GM12878 (cell line): ENCODE measurements around the gene COA5. TPM values are rescaled to one million over a fixed set of nuclear protein-coding genes. Genes with fewer than 3 reads are reported as not detected.

Source experiments
- ATAC-seq: fragments of 200-7000 bp; cut with Tn5 transposase; 3 replicates; pipeline ENCODE4 v1.9.1; 2020; ENCODE audit warnings: mild to moderate bottlenecking, moderate library complexity
- BruUV-seq: library from RNA; stranded (reverse); fragments of 400-500 nt; replicated peaks from 2 replicates; lab custom pipeline; 2021; lab: Mats Ljungman, UMichigan
- CTCF ChIA-PET: fragments of 300-600 bp; sonication (Branson Sonifier 250); formaldehyde crosslinking; extraction: SDS; loops from one replicate; lab custom pipeline; 2021; ENCODE audit warnings: inconsistent platforms; lab: Yijun Ruan, JAX
- POLR2A ChIA-PET: fragments of 350-600 bp; formaldehyde crosslinking; extraction: SDS; loops from one replicate; lab custom pipeline; 2021; ENCODE audit warnings: inconsistent platforms; lab: Charles Lee
- RAD21 ChIA-PET: fragments of 300-600 bp; sonication (Branson Sonifier 250); formaldehyde crosslinking; loops from one replicate; lab custom pipeline; 2023; ENCODE audit warnings: antibody characterized with exemption; ENCODE audit not compliant: unreplicated experiment; lab: Charles Lee
- SMC1A ChIA-PET: fragments of 300-600 bp; sonication (Branson Sonifier 250); formaldehyde crosslinking; loops from one replicate; lab custom pipeline; 2023; ENCODE audit not compliant: unreplicated experiment, uncharacterized antibody; lab: Charles Lee
- DNase-seq: peaks from one replicate; pipeline ENCODE4 v3.0.0-alpha.2; 2011; ENCODE audit warnings: low read depth, low spot score
- FAIRE-seq: peaks from 3 replicates; lab custom pipeline; 2011; peaks lifted over from hg19 to GRCh38; lab: Jason Lieb, UNC
- H2AFZ ChIP-seq: 2 replicates; pipeline ENCODE4 v1.6.0; 2011; ENCODE audit warnings: low read depth, low read length, control low read depth; ENCODE audit not compliant: control insufficient read depth
- H3K27ac ChIP-seq: 2 replicates; pipeline ENCODE4 v1.5.1; 2011; ENCODE audit warnings: control low read depth; ENCODE audit not compliant: control insufficient read depth, insufficient read depth
- H3K27me3 ChIP-seq, 2 experiments: replicated peaks in 1 of 2; 2 replicates each; pipeline versions ENCODE4 v1.6.0 to v1.6.1; 2011; ENCODE audit warnings: low read length in 1 of 2; ENCODE audit not compliant: control insufficient read depth in 2 of 2, insufficient read depth in 2 of 2
- H3K36me3 ChIP-seq, 2 experiments: 2 replicates each; pipeline ENCODE4 v1.5.1; 2011; ENCODE audit warnings: low read length in 1 of 2; ENCODE audit not compliant: control insufficient read depth in 2 of 2, insufficient read depth in 2 of 2
- H3K4me1 ChIP-seq: 2 replicates; pipeline ENCODE4 v1.6.1; 2011; ENCODE audit warnings: mild to moderate bottlenecking, low read length, moderate library complexity, mixed read lengths; ENCODE audit not compliant: control insufficient read depth, insufficient read depth
- H3K4me2 ChIP-seq: 2 replicates; pipeline ENCODE4 v1.6.0; 2011; ENCODE audit warnings: control low read depth; ENCODE audit not compliant: control insufficient read depth, insufficient read depth
- H3K4me3 ChIP-seq: fragments of 200-600 bp; sonication (generic); 2 replicates; pipeline ENCODE4 v1.5.1; 2016
- H3K79me2 ChIP-seq: 2 replicates; pipeline ENCODE4 v1.6.0; 2011; ENCODE audit warnings: low read length; ENCODE audit not compliant: control insufficient read depth, insufficient read depth
- H3K9ac ChIP-seq: 2 replicates; pipeline ENCODE4 v1.8.0; 2011; ENCODE audit warnings: low read length, control low read depth, mixed read lengths; ENCODE audit not compliant: control insufficient read depth, insufficient read depth
- H3K9me3 ChIP-seq: replicated peaks from 3 replicates; pipeline ENCODE4 v1.5.1; 2011; ENCODE audit warnings: mild to moderate bottlenecking, low read length; ENCODE audit not compliant: control insufficient read depth, insufficient read depth
- H4K20me1 ChIP-seq: 2 replicates; pipeline ENCODE4 v1.6.0; 2011; ENCODE audit not compliant: control insufficient read depth, insufficient read depth
- ASH2L ChIP-seq: fragments of 300-600, 200-600 bp; sonication (generic); IDR thresholded peaks from 2 replicates; pipeline ENCODE4 v1.6.1; 2017; ENCODE audit warnings: low read depth, mild to moderate bottlenecking, borderline replicate concordance
- EGR1 ChIP-seq, 2 experiments: IDR thresholded peaks; 1 replicate in 1 of 2; 2 replicates in 1 of 2; pipeline ENCODE4 v1.6.1; 2011 to 2012; ENCODE audit warnings: low read depth in 2 of 2, low read length in 2 of 2, borderline replicate concordance in 1 of 2, mild to moderate bottlenecking in 1 of 2, moderate library complexity in 1 of 2
- HDAC2 ChIP-seq: fragments of 200-600 bp; sonication (generic); IDR thresholded peaks from 2 replicates; pipeline ENCODE4 v1.6.1; 2017
- HDAC6 ChIP-seq: fragments of 200-600 bp; sonication (generic); IDR thresholded peaks from one replicate; pipeline ENCODE4 v1.8.0; 2017; ENCODE audit warnings: antibody characterized with exemption; ENCODE audit not compliant: unreplicated experiment
- JUNB ChIP-seq: IDR thresholded peaks from 2 replicates; pipeline ENCODE4 v1.6.1; 2016; ENCODE audit warnings: antibody characterized with exemption, mild to moderate bottlenecking
- KDM1A ChIP-seq: fragments of 200-600 bp; sonication (generic); IDR thresholded peaks from 2 replicates; pipeline ENCODE4 v1.6.1; 2016; ENCODE audit warnings: borderline replicate concordance
- MTA2 ChIP-seq: fragments of 450-650 bp; IDR thresholded peaks from 2 replicates; pipeline ENCODE4 v1.6.1; 2016; ENCODE audit warnings: low read depth, mild to moderate bottlenecking, moderate library complexity
- MXI1 ChIP-seq: fragments of 150-350 bp; IDR thresholded peaks from 2 replicates; pipeline ENCODE4 v1.6.1; 2011; ENCODE audit warnings: low read depth, mild to moderate bottlenecking, inconsistent platforms, low read length, improper control_type of control experiment
- MYB ChIP-seq: fragments of 150-350 bp; IDR thresholded peaks from 2 replicates; pipeline ENCODE4 v1.6.1; 2014; ENCODE audit warnings: mild to moderate bottlenecking, low read depth, low read length, borderline replicate concordance
- NFIC ChIP-seq: IDR thresholded peaks from 2 replicates; pipeline ENCODE4 v1.6.1; 2012; ENCODE audit warnings: low read depth, mild to moderate bottlenecking, inconsistent platforms, low read length, moderate library complexity
- NR2C1 ChIP-seq: fragments of 450-650 bp; IDR thresholded peaks from 2 replicates; pipeline ENCODE4 v1.6.1; 2017; ENCODE audit warnings: antibody characterized with exemption, mild to moderate bottlenecking, moderate library complexity
- PAX8 ChIP-seq: fragments of 450-650 bp; IDR thresholded peaks from 2 replicates; pipeline ENCODE4 v1.6.1; 2017; ENCODE audit warnings: mild to moderate bottlenecking, moderate library complexity
- POLR2A ChIP-seq: IDR thresholded peaks from 2 replicates; pipeline ENCODE4 v1.6.1; 2011; ENCODE audit warnings: low read depth, mild to moderate bottlenecking, low read length
- RBBP5 ChIP-seq: fragments of 200-600 bp; sonication (generic); conservative IDR thresholded peaks from 2 replicates; pipeline ENCODE4 v1.6.1; 2016
- SPI1 ChIP-seq: IDR thresholded peaks from 2 replicates; pipeline ENCODE4 v1.6.1; 2011; ENCODE audit warnings: low read depth, mild to moderate bottlenecking, low read length, moderate library complexity, borderline replicate concordance; ENCODE audit not compliant: insufficient read depth
- WGBS: methylation state at CpG from one replicate; pipeline ENCODE4 v1.1.6; 2016; ENCODE audit warnings: low lambda C conversion rate; ENCODE audit not compliant: insufficient replicate concordance, insufficient coverage; ENCODE audit errors: missing lambda C conversion rate; 5-methylcytosine and 5-hydroxymethylcytosine counted together
- in situ Hi-C: fragments of 300-500 bp; cut with MboI; formaldehyde crosslinking; loops from 9 replicates; pipeline ENCODE4 v1.14.3; 2018; ENCODE audit warnings: mixed read lengths
- intact Hi-C: fragments of 100-400 bp; cut with micrococcal nuclease; formaldehyde crosslinking; loops from one replicate; pipeline ENCODE4 v1.14.2; 2022; ENCODE audit not compliant: unreplicated experiment
- polyA plus RNA-seq, 11 experiments: library from polyadenylated mRNA; depleted of rRNA in 4 of 11; unstranded in 6 of 11; stranded (reverse) in 5 of 11; fragments of >200 nt; fragmentation: Nextera tagmentation in 4 of 11; fragmentation: Illumina TruSeq in 1 of 11; extraction: Ambion mirVana in 4 of 11; extraction: Trizol in 1 of 11; gene quantifications; 1 replicate in 1 of 11; 2 replicates in 10 of 11; pipeline versions ENCODE4 v1.2.1 to v1.2.3, GENCODE V29; 2011 to 2016; ENCODE audit warnings: inconsistent platforms in 2 of 11, missing spikeins in 2 of 11, low read depth in 1 of 11
- total RNA-seq, 4 experiments: library from RNA; depleted of rRNA in 3 of 4; stranded (reverse); fragments of >200 nt in 3 of 4; fragmentation: Illumina TruSeq in 1 of 4; extraction: Trizol in 1 of 4; gene quantifications; 2 replicates each; pipeline versions ENCODE4 v1.2.1 to v1.2.3, GENCODE V29; 2013 to 2021
- TF ChIP-seq, protein P1 (sequence below): fragments of 450-650 bp; IDR thresholded peaks from 2 replicates; pipeline ENCODE4 v1.6.1; 2017; ENCODE audit warnings: borderline replicate concordance
- TF ChIP-seq, protein P2 (sequence below): fragments of 450-650 bp; IDR thresholded peaks from 2 replicates; pipeline ENCODE4 v1.6.1; 2017; ENCODE audit warnings: low read depth, mild to moderate bottlenecking, moderate library complexity
- TF ChIP-seq, protein P3 (sequence below): fragments of 450-650 bp; IDR thresholded peaks from 2 replicates; pipeline ENCODE4 v1.6.1; 2014; ENCODE audit warnings: mild to moderate bottlenecking

Gene COA5
- total and polyA plus RNA-seq, 10 of the 15 experiments (the other 5 are each of a cell fraction or from before 2014, with no cell fraction given), result 20.7 to 63.3 (median 37.9) TPM

DNA sequence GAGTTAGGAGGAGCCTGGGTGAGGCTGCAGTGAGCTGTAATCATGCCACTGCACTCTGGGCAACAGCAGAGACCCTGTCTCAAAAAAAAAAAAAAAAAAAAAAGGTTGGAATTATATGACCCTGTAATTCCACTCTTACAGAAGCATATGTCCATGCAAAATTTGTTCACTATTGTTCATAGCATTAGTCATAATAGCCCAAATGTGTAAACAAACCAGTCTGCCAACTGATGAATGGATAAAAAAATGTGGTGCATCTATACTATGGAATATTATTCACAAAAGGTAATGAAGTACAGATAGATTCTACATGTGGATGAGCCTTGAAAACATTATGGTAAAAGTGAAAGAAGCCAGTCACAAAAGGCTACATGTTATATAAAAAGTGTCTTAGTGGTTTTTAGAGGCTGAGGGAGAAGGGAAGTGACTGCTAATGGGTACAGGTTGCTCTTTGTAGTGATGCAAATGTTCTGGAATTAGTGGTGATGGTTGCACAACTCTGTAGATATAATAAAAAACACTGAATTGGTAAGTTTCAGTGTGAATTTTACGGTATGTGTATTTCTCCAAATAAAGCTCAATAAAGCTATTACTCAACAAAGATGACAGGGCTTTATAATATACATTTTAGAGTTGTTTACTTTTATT is 9.4 kb downstream of the COA5 start:
- SMC1A ChIA-PET, result no interaction called here
- ATAC-seq (no peak), DNase-seq (no peak), FAIRE-seq (no peak)
- Histone ChIP-seq H3K9me3 (peaks cover 2% of the 10 kb centered on the region; the same call in 2 of the 3 replicates), H3K27me3 (no peaks in the 10 kb centered on the region), H2AFZ (no peak overlapping the region), H4K20me1 (no peaks in the 10 kb centered on the region), H3K27ac (no peak overlapping the region), H3K4me3 (no peak overlapping the region), H3K79me2 (no peaks in the 10 kb centered on the region), H3K4me2 (no peak overlapping the region), H3K4me1 (no peaks in the 10 kb centered on the region), H3K9ac (no peak overlapping the region), H3K36me3 (peaks cover 0 to 16% of the 10 kb centered on the region in 2 experiments; a peak in 2 of 4 replicates)
- RAD21 ChIA-PET, result interaction anchor here (0.9 to 1.2 kb wide), 2 partner anchors 14 to 187 kb away, joined by 3 to 5 read pairs; no protein-coding TSS in a partner anchor
- CTCF ChIA-PET, result interaction anchor here (0.6 to 1.4 kb wide), 3 partner anchors 9 to 238 kb away, joined by 3 read pairs; no protein-coding TSS in a partner anchor
- WGBS, result 32% methylated on average over 1 of the region's 1 CpG
- intact Hi-C loops, result no loop called here
- TF ChIP-seq SPI1, result no peak
- no peak for TF ChIP-seq NR2C1
- TF ChIP-seq MYB, result no peak
- TF ChIP-seq MXI1, result no peak
- TF ChIP-seq, protein P1, sequence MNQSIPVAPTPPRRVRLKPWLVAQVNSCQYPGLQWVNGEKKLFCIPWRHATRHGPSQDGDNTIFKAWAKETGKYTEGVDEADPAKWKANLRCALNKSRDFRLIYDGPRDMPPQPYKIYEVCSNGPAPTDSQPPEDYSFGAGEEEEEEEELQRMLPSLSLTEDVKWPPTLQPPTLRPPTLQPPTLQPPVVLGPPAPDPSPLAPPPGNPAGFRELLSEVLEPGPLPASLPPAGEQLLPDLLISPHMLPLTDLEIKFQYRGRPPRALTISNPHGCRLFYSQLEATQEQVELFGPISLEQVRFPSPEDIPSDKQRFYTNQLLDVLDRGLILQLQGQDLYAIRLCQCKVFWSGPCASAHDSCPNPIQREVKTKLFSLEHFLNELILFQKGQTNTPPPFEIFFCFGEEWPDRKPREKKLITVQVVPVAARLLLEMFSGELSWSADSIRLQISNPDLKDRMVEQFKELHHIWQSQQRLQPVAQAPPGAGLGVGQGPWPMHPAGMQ, result no peak
- no peak for TF ChIP-seq NFIC
- no peak for TF ChIP-seq KDM1A
- TF ChIP-seq PAX8, result no peak
- no peak for TF ChIP-seq POLR2A
- no peak for TF ChIP-seq HDAC6
- TF ChIP-seq, protein P2, sequence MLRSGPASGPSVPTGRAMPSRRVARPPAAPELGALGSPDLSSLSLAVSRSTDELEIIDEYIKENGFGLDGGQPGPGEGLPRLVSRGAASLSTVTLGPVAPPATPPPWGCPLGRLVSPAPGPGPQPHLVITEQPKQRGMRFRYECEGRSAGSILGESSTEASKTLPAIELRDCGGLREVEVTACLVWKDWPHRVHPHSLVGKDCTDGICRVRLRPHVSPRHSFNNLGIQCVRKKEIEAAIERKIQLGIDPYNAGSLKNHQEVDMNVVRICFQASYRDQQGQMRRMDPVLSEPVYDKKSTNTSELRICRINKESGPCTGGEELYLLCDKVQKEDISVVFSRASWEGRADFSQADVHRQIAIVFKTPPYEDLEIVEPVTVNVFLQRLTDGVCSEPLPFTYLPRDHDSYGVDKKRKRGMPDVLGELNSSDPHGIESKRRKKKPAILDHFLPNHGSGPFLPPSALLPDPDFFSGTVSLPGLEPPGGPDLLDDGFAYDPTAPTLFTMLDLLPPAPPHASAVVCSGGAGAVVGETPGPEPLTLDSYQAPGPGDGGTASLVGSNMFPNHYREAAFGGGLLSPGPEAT, result no peak
- TF ChIP-seq ASH2L, result no peak
- TF ChIP-seq EGR1 (IDR thresholded peaks at IDR 0.05; ENCODE audit: borderline replicate concordance in 1 of 2, low read depth in 2 of 2, low read length in 2 of 2), result no peak
- TF ChIP-seq RBBP5, result no peak
- TF ChIP-seq JUNB, result no peak
- TF ChIP-seq, protein P3, sequence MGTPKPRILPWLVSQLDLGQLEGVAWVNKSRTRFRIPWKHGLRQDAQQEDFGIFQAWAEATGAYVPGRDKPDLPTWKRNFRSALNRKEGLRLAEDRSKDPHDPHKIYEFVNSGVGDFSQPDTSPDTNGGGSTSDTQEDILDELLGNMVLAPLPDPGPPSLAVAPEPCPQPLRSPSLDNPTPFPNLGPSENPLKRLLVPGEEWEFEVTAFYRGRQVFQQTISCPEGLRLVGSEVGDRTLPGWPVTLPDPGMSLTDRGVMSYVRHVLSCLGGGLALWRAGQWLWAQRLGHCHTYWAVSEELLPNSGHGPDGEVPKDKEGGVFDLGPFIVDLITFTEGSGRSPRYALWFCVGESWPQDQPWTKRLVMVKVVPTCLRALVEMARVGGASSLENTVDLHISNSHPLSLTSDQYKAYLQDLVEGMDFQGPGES, result no peak
- no peak for TF ChIP-seq MTA2
- no peak for TF ChIP-seq HDAC2
- in situ Hi-C loops, result no loop called here
- POLR2A ChIA-PET, result no interaction called here
- BruUV-seq, result no TSS peak
